HL-60 (cell line): ENCODE data around the gene NR3C2.
A peak's percentile ranks its signal among the peaks of the same experiment; 100 is the strongest.

ENCODE experiments used
- DNase-seq, 2 experiments: peaks; one replicate each; pipeline ENCODE4 v3.0.0-alpha.2; 2010 to 2020; ENCODE audit warnings: low read depth in 1 of 2, low spot score in 1 of 2
- H3K27ac ChIP-seq: fragments of 250-450 bp; sonication (Bioruptor Pico); replicated peaks from 2 replicates; pipeline ENCODE4 v1.5.1; 2020; ENCODE audit warnings: mild to moderate bottlenecking, moderate library complexity
- H3K27me3 ChIP-seq: fragments of 250-450 bp; sonication (Bioruptor Pico); 2 replicates; pipeline ENCODE4 v1.5.1; 2021; ENCODE audit warnings: mild to moderate bottlenecking, moderate library complexity; ENCODE audit not compliant: insufficient read depth, poor library complexity, severe bottlenecking
- H3K4me3 ChIP-seq: replicated peaks from 2 replicates; pipeline ENCODE4 v1.5.1; 2011; ENCODE audit warnings: mild to moderate bottlenecking, control low read depth, low read length; ENCODE audit not compliant: insufficient read depth
- CTCF ChIP-seq: IDR thresholded peaks from one replicate; pipeline ENCODE4 v1.5.1; 2011; ENCODE audit warnings: low read length, control low read depth, inconsistent platforms; ENCODE audit not compliant: insufficient read depth
- GABPA ChIP-seq: IDR thresholded peaks from 2 replicates; pipeline ENCODE4 v1.6.1; 2012; ENCODE audit warnings: low read depth
- POLR2AphosphoS5 ChIP-seq: IDR thresholded peaks from 2 replicates; pipeline ENCODE4 v1.6.1; 2012; ENCODE audit warnings: low read depth
- REST ChIP-seq: IDR thresholded peaks from 2 replicates; pipeline ENCODE4 v1.6.1; 2012; ENCODE audit warnings: low read depth; ENCODE audit not compliant: insufficient replicate concordance
- SPI1 ChIP-seq: IDR thresholded peaks from 2 replicates; pipeline ENCODE4 v1.6.1; 2012; ENCODE audit warnings: low read depth, mild to moderate bottlenecking, borderline replicate concordance

NR3C2 gene

DNA sequence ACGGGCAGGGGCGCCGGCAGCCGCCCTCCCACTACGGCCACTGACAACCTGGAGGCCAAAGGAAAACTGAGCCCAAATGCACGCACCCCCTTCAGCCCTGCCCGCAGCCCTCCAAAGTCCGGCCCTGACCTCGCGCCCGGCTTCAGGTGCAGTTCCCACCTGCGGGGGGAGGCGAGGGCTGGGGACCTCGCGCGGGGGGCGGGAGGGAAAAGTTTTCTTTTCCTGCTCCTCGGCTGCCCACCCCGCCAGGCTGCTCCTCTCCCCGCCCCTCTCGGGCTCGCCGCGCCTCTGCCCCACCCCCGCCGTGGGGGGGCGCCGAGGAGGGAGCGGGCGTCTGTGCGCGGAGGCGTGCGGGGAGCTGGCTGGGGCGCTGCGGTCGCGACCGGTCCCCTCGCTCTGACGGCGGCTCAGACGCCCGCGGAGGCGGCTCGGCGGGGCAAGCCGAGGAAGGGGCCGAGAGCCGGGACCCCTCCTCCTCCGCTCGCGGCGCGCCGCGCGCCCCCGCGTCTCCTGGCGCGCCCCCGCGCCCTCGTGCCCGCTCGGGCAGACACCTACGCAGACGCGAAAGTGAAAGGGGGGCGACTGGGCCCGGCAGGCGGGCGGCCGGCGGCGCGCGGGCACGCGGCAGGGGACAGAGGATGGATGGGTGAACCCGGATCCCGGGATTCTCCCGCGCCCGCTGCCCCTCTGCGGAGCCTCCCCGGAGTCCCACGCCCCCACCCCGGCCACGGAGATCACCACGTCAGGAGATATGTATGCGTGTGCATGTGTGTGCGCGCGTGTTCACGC, 3.1 kb upstream of the NR3C2 start:
- no peak overlapping the region for H3K27ac ChIP-seq
- DNase-seq, result no peak
- no peak for TF ChIP-seq SPI1
- no peak for TF ChIP-seq POLR2AphosphoS5
- TF ChIP-seq CTCF, result no peak
- H3K4me3 ChIP-seq, result peak overlapping the region; percentile 38
- H3K27me3 ChIP-seq, result peaks cover 52% of the 10 kb centered on the region

GRCh38 chr4:148444296-148445070, 2.3 kb upstream of the NR3C2 start:
- no peak for DNase-seq
- Histone ChIP-seq H3K27me3 (peaks cover 49% of the 10 kb centered on the region), H3K27ac (no peak overlapping the region), H3K4me3 (peak overlapping the region; percentile 38)
- TF ChIP-seq REST, result no peak
- TF ChIP-seq POLR2AphosphoS5, result no peak
- no peak for TF ChIP-seq GABPA
- no peak for TF ChIP-seq SPI1
- no peak for TF ChIP-seq CTCF

- Histone ChIP-seq H3K27ac (no peak overlapping the region), H3K4me3 (peak overlapping the region; percentile 71), H3K27me3 (peaks cover 49% of the 10 kb centered on the region)
- no peak for DNase-seq
- TF ChIP-seq CTCF (no peak), REST (no peak), GABPA (no peak)
These were observed 1.5 kb upstream of the NR3C2 start for GRCh38 chr4:148443512-148444295.
